Uterus (tissue), 4 donors: ENCODE data around the gene SREK1. TPM values are rescaled to one million over a fixed set of nuclear protein-coding genes. Genes with fewer than 3 reads are reported as not detected.

Experiments used
- DNase-seq, 2 donors: peaks; one replicate each; pipeline ENCODE4 v3.0.0-alpha.2; 2019 to 2020
- H3K27ac ChIP-seq, 2 donors: fragments of 200-600 bp; sonication (generic); 1 replicate in 1 of 2; 2 replicates in 1 of 2; pipeline ENCODE4 v1.5.1; 2016 to 2018
- H3K27me3 ChIP-seq, 2 donors: fragments of 200-600 bp; sonication (generic); one replicate each; pipeline ENCODE4 v1.5.1; 2018 to 2019; ENCODE audit warnings: control low read depth in 1 of 2
- H3K36me3 ChIP-seq, 2 donors: fragments of 200-600 bp; sonication (generic); one replicate each; pipeline ENCODE4 v1.5.1; 2019; ENCODE audit warnings: control low read depth in 1 of 2
- H3K4me1 ChIP-seq, 2 donors: fragments of 200-600 bp; sonication (generic); one replicate each; pipeline ENCODE4 v1.5.1; 2018 to 2019; ENCODE audit warnings: control low read depth in 1 of 2
- H3K4me3 ChIP-seq, 2 donors: fragments of 200-600 bp; sonication (generic); 1 replicate in 1 of 2; 2 replicates in 1 of 2; pipeline ENCODE4 v1.5.1; 2018 to 2019; ENCODE audit warnings: mild to moderate bottlenecking in 1 of 2
- H3K9me3 ChIP-seq, 2 donors: fragments of 200-600 bp; sonication (generic); one replicate each; pipeline ENCODE4 v1.5.1; 2019; ENCODE audit warnings: control low read depth in 1 of 2
- POLR2A ChIP-seq, 2 donors: fragments of 450-650 bp; IDR thresholded peaks; one replicate each; pipeline ENCODE4 v1.6.1; 2016; ENCODE audit warnings: antibody characterized with exemption in 2 of 2, mild to moderate bottlenecking in 1 of 2, moderate library complexity in 1 of 2
- intact Hi-C: fragments of 100-400 bp; cut with DNase I; formaldehyde crosslinking; loops from one replicate; pipeline ENCODE4 v1.15.1; 2023; ENCODE audit warnings: low total_unique reads
- total RNA-seq, 4 donors: library from RNA; depleted of rRNA in 3 of 4; stranded (reverse); fragments of >200 nt in 3 of 4; gene quantifications; one replicate each; pipeline versions ENCODE4 v1.1.0 to v1.2.4, GENCODE V29; 2014 to 2023
- TF ChIP-seq, protein P1 (sequence below), 4 experiments: fragments of 200-600 bp in 2 of 4; fragments of 450-650 bp in 2 of 4; sonication (generic) in 2 of 4; IDR thresholded peaks; one replicate each; pipeline ENCODE4 v1.5.1; 2016 to 2019; ENCODE audit warnings: antibody characterized with exemption in 4 of 4, mild to moderate bottlenecking in 2 of 4, moderate library complexity in 1 of 4
- donor health status: DM: yes; HTN: yes; CAD: no.

Gene SREK1
- 100 to 1,000 TPM in 2 of 4 donors, 10 to 100 TPM in 2; 37.7 to 226 (median 96.5) TPM for total RNA-seq

GRCh38 chr5:66144074-66144833, at the start of gene SREK1:
SREK1 (plus strand) TSS chr5:66144300; CDS start chr5:66144377, 77 bp downstream.
- H3K9me3 ChIP-seq, result no peaks in the 10 kb centered on the region
- H3K27me3 ChIP-seq, result no peaks in the 10 kb centered on the region
- H3K36me3 ChIP-seq, result no peaks in the 10 kb centered on the region
- H3K27ac ChIP-seq, result peak within 1 kb of the TSS; percentile 99 to 100
- DNase-seq, result peak; percentile 90 to 93
- intact Hi-C loops, result loop anchor here (2.0 kb wide), 1 partner anchor 219 kb away; no protein-coding TSS in a partner anchor
- H3K4me3 ChIP-seq, result peak within 1 kb of the TSS; percentile 92 to 96
- H3K4me1 ChIP-seq, result no peaks in the 10 kb centered on the region
- peak; percentile 56 to 85 for TF ChIP-seq POLR2A (IDR thresholded peaks at IDR 0.05)
- TF ChIP-seq, protein P1, sequence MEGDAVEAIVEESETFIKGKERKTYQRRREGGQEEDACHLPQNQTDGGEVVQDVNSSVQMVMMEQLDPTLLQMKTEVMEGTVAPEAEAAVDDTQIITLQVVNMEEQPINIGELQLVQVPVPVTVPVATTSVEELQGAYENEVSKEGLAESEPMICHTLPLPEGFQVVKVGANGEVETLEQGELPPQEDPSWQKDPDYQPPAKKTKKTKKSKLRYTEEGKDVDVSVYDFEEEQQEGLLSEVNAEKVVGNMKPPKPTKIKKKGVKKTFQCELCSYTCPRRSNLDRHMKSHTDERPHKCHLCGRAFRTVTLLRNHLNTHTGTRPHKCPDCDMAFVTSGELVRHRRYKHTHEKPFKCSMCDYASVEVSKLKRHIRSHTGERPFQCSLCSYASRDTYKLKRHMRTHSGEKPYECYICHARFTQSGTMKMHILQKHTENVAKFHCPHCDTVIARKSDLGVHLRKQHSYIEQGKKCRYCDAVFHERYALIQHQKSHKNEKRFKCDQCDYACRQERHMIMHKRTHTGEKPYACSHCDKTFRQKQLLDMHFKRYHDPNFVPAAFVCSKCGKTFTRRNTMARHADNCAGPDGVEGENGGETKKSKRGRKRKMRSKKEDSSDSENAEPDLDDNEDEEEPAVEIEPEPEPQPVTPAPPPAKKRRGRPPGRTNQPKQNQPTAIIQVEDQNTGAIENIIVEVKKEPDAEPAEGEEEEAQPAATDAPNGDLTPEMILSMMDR (IDR thresholded peaks at IDR 0.05), result peak in 1 of 4 experiments; percentile 2

DNA sequence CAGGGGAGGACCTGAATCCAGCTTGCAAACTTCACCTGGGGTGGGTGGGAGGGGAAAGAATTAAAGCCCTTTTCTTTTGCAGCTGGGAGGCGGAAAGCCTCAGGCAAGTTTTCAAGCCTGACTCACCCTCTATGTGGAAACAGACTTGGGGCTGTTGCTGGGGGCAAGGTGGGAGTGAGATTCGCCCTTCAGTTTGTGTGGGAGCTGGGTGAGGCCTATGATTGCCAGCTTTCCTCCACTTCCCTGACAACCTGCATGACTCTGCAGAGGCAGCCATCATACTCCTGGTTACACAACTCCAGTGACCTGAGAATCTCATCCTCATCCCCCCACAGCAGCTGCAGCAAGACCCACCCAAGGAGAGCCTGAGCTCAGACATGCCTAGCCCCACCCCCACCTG, 43.2 kb upstream of the SREK1 start:
- intact Hi-C loops, result no loop called here
- H3K9me3 ChIP-seq, result peaks cover 0 to 16% of the 10 kb centered on the region in 2 donors
- TF ChIP-seq POLR2A (IDR thresholded peaks at IDR 0.05), result no peak
- TF ChIP-seq, protein P1 (IDR thresholded peaks at IDR 0.05), result no peak

DNA sequence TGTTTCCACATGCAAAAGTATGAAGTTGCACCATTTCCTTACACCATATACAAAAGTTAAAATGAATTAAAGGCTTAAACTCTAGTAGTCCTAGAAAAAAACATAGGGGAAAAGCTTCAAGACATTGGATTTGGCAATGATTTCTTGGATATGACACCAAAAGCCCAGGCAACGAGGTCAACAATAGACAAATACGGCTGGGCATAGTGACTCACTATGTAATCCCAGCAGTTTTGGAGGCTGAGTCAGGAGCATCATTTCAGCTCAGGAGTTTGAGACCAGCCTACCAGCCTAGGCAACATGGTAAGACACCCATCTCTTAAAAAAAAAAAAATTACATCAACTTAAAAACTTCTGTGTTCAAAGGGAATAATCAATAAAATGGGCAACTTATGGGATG, 30.9 kb upstream of the SREK1 start:
- Histone ChIP-seq H3K27ac (no peak overlapping the region), H3K27me3 (no peaks in the 10 kb centered on the region), H3K36me3 (no peaks in the 10 kb centered on the region), H3K4me3 (no peak overlapping the region), H3K4me1 (no peaks in the 10 kb centered on the region), H3K9me3 (no peaks in the 10 kb centered on the region)
- intact Hi-C loops, result no loop called here
- no peak for TF ChIP-seq POLR2A (IDR thresholded peaks at IDR 0.05)
- no peak for DNase-seq

More for the DNA sequence above, 43.2 kb upstream of the SREK1 start:
- Histone ChIP-seq H3K27ac (no peak overlapping the region), H3K4me3 (no peak overlapping the region), H3K4me1 (no peaks in the 10 kb centered on the region), H3K36me3 (no peaks in the 10 kb centered on the region), H3K27me3 (no peaks in the 10 kb centered on the region)
- DNase-seq, result no peak

- Histone ChIP-seq H3K4me1 (no peaks in the 10 kb centered on the region), H3K36me3 (no peaks in the 10 kb centered on the region), H3K4me3 (no peak overlapping the region), H3K27me3 (no peaks in the 10 kb centered on the region), H3K9me3 (no peaks in the 10 kb centered on the region), H3K27ac (no peak overlapping the region)
- intact Hi-C loops, result no loop called here
- TF ChIP-seq POLR2A (IDR thresholded peaks at IDR 0.05), result no peak
- TF ChIP-seq, protein P1 (IDR thresholded peaks at IDR 0.05), result no peak
- no peak for DNase-seq
Measured at GRCh38 chr5:66118304-66118703, 25.8 kb upstream of the SREK1 start.

DNA sequence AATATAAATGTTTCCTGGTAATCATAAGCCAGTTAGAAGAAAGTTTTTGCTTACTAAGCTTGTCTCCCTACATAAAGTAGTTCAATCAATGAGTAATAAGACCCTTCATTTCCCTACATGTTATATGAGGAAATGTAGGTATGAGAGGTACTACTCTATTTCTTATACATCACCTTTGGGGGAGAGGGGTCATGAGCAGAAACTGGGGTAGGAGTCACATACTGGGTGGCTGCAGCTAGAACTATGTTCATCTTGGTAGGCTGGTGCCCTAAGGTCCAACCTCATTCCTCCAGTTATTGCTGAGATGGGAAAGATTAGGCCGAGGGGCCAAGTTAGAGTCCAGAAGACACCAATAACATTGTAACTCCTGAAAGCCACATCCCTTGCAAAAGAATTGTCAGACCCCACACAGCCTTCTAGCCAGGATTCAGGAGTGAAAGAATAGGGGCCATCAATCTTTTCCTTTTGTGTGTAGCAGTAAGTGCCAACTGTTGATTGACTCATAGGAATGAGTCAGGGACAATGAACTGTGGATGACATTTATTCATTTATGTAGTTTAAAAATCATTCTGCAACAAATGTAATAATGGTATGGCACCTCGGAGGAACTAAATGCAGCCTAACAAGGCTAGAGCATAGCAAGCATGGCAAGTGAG, 21.6 kb upstream of the SREK1 start:
- no peak overlapping the region for H3K4me3 ChIP-seq
- intact Hi-C loops, result no loop called here
- H3K27me3 ChIP-seq, result no peaks in the 10 kb centered on the region
- H3K4me1 ChIP-seq, result no peaks in the 10 kb centered on the region
- DNase-seq, result no peak
- TF ChIP-seq POLR2A (IDR thresholded peaks at IDR 0.05), result no peak
- TF ChIP-seq, protein P1 (IDR thresholded peaks at IDR 0.05), result no peak
- no peaks in the 10 kb centered on the region for H3K9me3 ChIP-seq
- H3K36me3 ChIP-seq, result no peaks in the 10 kb centered on the region
- H3K27ac ChIP-seq, result no peak overlapping the region
